Natural killer cell treated with Interleukin-12 subunit alpha and Interleukin-12 subunit beta and Interleukin-15 and Interleukin-18, amount 100 ng/mL, for 72 hours (primary cell): ENCODE results near the gene THEM4. TPM values are rescaled to one million over a fixed set of nuclear protein-coding genes. Genes with fewer than 3 reads are reported as not detected.
A peak's percentile ranks its signal among the peaks of the same experiment; 100 is the strongest.
"Not testable (repeated sequence)": the region's sequence is repeated elsewhere in the genome, so short reads cannot be mapped to it uniquely, and the experiment has no call there.

ENCODE experiments used
- ATAC-seq, 2 donors: fragments of 150-1000 bp; cut with Tn5 transposase in 1 of 2; sonication (Bioruptor Pico), chemical (Tn5 transposase) in 1 of 2; 2 replicates each; pipeline ENCODE4 v1.10.0; 2021
- DNase-seq: peaks from one replicate; pipeline ENCODE4 v3.0.0; 2022; ENCODE audit warnings: low spot score
- H3K27ac Mint-ChIP-seq, 2 donors: 1 replicate in 1 of 2; 2 replicates in 1 of 2; pipeline ENCODE4 v1.8.0; 2022; ENCODE audit warnings: mixed read lengths in 2 of 2, mild to moderate bottlenecking in 1 of 2, moderate library complexity in 1 of 2
- H3K27me3 Mint-ChIP-seq, 2 donors: 1 replicate in 1 of 2; 2 replicates in 1 of 2; pipeline ENCODE4 v1.8.0; 2022; ENCODE audit warnings: mixed read lengths in 2 of 2
- H3K36me3 Mint-ChIP-seq: one replicate; pipeline ENCODE4 v1.8.0; 2022; ENCODE audit warnings: mixed read lengths
- H3K4me1 Mint-ChIP-seq, 2 donors: 1 replicate in 1 of 2; 2 replicates in 1 of 2; pipeline ENCODE4 v1.8.0; 2022; ENCODE audit warnings: low read depth in 2 of 2, mixed read lengths in 2 of 2, mild to moderate bottlenecking in 1 of 2
- H3K4me3 Mint-ChIP-seq: one replicate; pipeline ENCODE4 v1.8.0; 2022; ENCODE audit warnings: mixed read lengths
- H3K9me3 Mint-ChIP-seq: 2 replicates; pipeline ENCODE4 v1.8.0; 2022; ENCODE audit warnings: mixed read lengths
- total RNA-seq, 2 donors: library from RNA; stranded (reverse); gene quantifications; one replicate each; pipeline ENCODE4 v1.2.3, GENCODE V29; 2022

THEM4 gene
- total RNA-seq, 2 donors from 2014 or later = 17.0 to 19.6 TPM

- H3K4me3 Mint-ChIP-seq, H3K27ac Mint-ChIP-seq, ATAC-seq, H3K9me3 Mint-ChIP-seq, H3K27me3 Mint-ChIP-seq, DNase-seq, H3K4me1 Mint-ChIP-seq, H3K36me3 Mint-ChIP-seq: not testable (repeated sequence)
These were observed 36.5 kb downstream of the THEM4 start for GRCh38 chr1:151872776-151873175.

- ATAC-seq = no peak
- no peaks in the 10 kb centered on the region for H3K36me3 Mint-ChIP-seq
These were observed 37.9 kb downstream of the THEM4 start for GRCh38 chr1:151871284-151872030.

GRCh38 chr1:151868486-151868885 is 40.8 kb downstream of the THEM4 start:
- H3K4me3 Mint-ChIP-seq = no peak overlapping the region
- peaks cover 0 to 9% of the 10 kb centered on the region in 2 donors for H3K4me1 Mint-ChIP-seq
- DNase-seq (no peak), ATAC-seq (no peak)
- no peaks in the 10 kb centered on the region for H3K36me3 Mint-ChIP-seq
- no peaks in the 10 kb centered on the region for H3K9me3 Mint-ChIP-seq
- H3K27ac Mint-ChIP-seq = no peak overlapping the region
- H3K27me3 Mint-ChIP-seq = peaks cover 5 to 6% of the 10 kb centered on the region in 2 donors

More at GRCh38 chr1:151871284-151872030, 37.9 kb downstream of the THEM4 start:
- Mint-ChIP-seq H3K9me3 (no peaks in the 10 kb centered on the region), H3K27me3 (peaks cover 0 to 2% of the 10 kb centered on the region in 2 donors), H3K27ac (no peak overlapping the region), H3K4me1 (peaks cover 0 to 9% of the 10 kb centered on the region in 2 donors), H3K4me3 (no peak overlapping the region)
- DNase-seq = no peak

- peak; percentile 20 to 62 for ATAC-seq
- Mint-ChIP-seq H3K9me3 (no peaks in the 10 kb centered on the region), H3K36me3 (no peaks in the 10 kb centered on the region), H3K4me1 (peaks cover 0 to 9% of the 10 kb centered on the region in 2 donors), H3K27me3 (peaks cover 5 to 6% of the 10 kb centered on the region in 2 donors), H3K27ac (peak overlapping the region in 1 of 2 donors; percentile 12), H3K4me3 (peak overlapping the region; percentile 7)
- no peak for DNase-seq
These were observed 41.4 kb downstream of the THEM4 start for GRCh38 chr1:151867765-151868411.

GRCh38 chr1:151867321-151867720 is 42.0 kb downstream of the THEM4 start:
- Mint-ChIP-seq H3K27ac (peak overlapping the region in 1 of 2 donors; percentile 12), H3K36me3 (no peaks in the 10 kb centered on the region), H3K4me1 (peaks cover 0 to 9% of the 10 kb centered on the region in 2 donors), H3K9me3 (no peaks in the 10 kb centered on the region), H3K27me3 (peaks cover 5 to 6% of the 10 kb centered on the region in 2 donors), H3K4me3 (peak overlapping the region; percentile 7)
- ATAC-seq = no peak
- DNase-seq = no peak

GRCh38 chr1:151864411-151864810 is 44.9 kb downstream of the THEM4 start:
- DNase-seq (no peak), ATAC-seq (no peak)
- H3K27me3 Mint-ChIP-seq = peaks cover 5 to 6% of the 10 kb centered on the region in 2 donors
- H3K4me3 Mint-ChIP-seq = no peak overlapping the region
- peaks cover 0 to 9% of the 10 kb centered on the region in 2 donors for H3K4me1 Mint-ChIP-seq
- no peaks in the 10 kb centered on the region for H3K36me3 Mint-ChIP-seq
- no peak overlapping the region for H3K27ac Mint-ChIP-seq
- H3K9me3 Mint-ChIP-seq = no peaks in the 10 kb centered on the region

- Mint-ChIP-seq H3K4me1 (peaks cover 0 to 2% of the 10 kb centered on the region in 2 donors), H3K27me3 (peaks cover 3 to 6% of the 10 kb centered on the region in 2 donors), H3K9me3 (no peaks in the 10 kb centered on the region), H3K36me3 (no peaks in the 10 kb centered on the region), H3K27ac (no peak overlapping the region), H3K4me3 (no peak overlapping the region)
- ATAC-seq (no peak), DNase-seq (no peak)
These were observed 46.7 kb downstream of the THEM4 start for GRCh38 chr1:151862604-151863003.

GRCh38 chr1:151860504-151861187 is 48.7 kb downstream of the THEM4 start:
- ATAC-seq = peak in 1 of 2 donors; percentile 37
- Mint-ChIP-seq H3K27ac (no peak overlapping the region), H3K9me3 (no peaks in the 10 kb centered on the region)

GRCh38 chr1:151859891-151860293 is 49.4 kb downstream of the THEM4 start:
- no peaks in the 10 kb centered on the region for H3K4me1 Mint-ChIP-seq
- no peaks in the 10 kb centered on the region for H3K9me3 Mint-ChIP-seq
- H3K27me3 Mint-ChIP-seq = no peaks in the 10 kb centered on the region
- no peak overlapping the region for H3K4me3 Mint-ChIP-seq
- ATAC-seq (no peak), DNase-seq (no peak)
- no peaks in the 10 kb centered on the region for H3K36me3 Mint-ChIP-seq
- no peak overlapping the region for H3K27ac Mint-ChIP-seq

More at GRCh38 chr1:151860504-151861187, 48.7 kb downstream of the THEM4 start:
- Mint-ChIP-seq H3K27me3 (peaks cover 3 to 6% of the 10 kb centered on the region in 2 donors), H3K4me3 (no peak overlapping the region), H3K4me1 (no peaks in the 10 kb centered on the region), H3K36me3 (no peaks in the 10 kb centered on the region)
- DNase-seq = no peak

- H3K4me3 Mint-ChIP-seq = no peak overlapping the region
- ATAC-seq = no peak
These were observed 50.2 kb downstream of the THEM4 start for GRCh38 chr1:151858886-151859665.

GRCh38 chr1:151858030-151858746 is 51.1 kb downstream of the THEM4 start:
- ATAC-seq (no peak), DNase-seq (no peak)
- H3K4me3 Mint-ChIP-seq = no peak overlapping the region
- H3K9me3 Mint-ChIP-seq = no peaks in the 10 kb centered on the region
- H3K4me1 Mint-ChIP-seq = no peaks in the 10 kb centered on the region
- no peak overlapping the region for H3K27ac Mint-ChIP-seq
- H3K27me3 Mint-ChIP-seq = no peaks in the 10 kb centered on the region
- no peaks in the 10 kb centered on the region for H3K36me3 Mint-ChIP-seq

More at GRCh38 chr1:151858886-151859665, 50.2 kb downstream of the THEM4 start:
- Mint-ChIP-seq H3K27ac (no peak overlapping the region), H3K9me3 (no peaks in the 10 kb centered on the region), H3K36me3 (no peaks in the 10 kb centered on the region), H3K4me1 (no peaks in the 10 kb centered on the region), H3K27me3 (no peaks in the 10 kb centered on the region)
- no peak for DNase-seq

- Mint-ChIP-seq H3K4me1 (no peaks in the 10 kb centered on the region), H3K27me3 (peaks cover 0 to 4% of the 10 kb centered on the region in 2 donors), H3K9me3 (no peaks in the 10 kb centered on the region), H3K27ac (no peak overlapping the region), H3K4me3 (no peak overlapping the region), H3K36me3 (no peaks in the 10 kb centered on the region)
- ATAC-seq = no peak
- no peak for DNase-seq
These were observed 53.4 kb downstream of the THEM4 start for GRCh38 chr1:151855933-151856332.

GRCh38 chr1:151855516-151855915 is 53.8 kb downstream of the THEM4 start:
- DNase-seq = not testable (repeated sequence)

More at GRCh38 chr1:151855516-151855915, 53.8 kb downstream of the THEM4 start:
- H3K4me3 Mint-ChIP-seq, H3K27me3 Mint-ChIP-seq, H3K27ac Mint-ChIP-seq, H3K9me3 Mint-ChIP-seq, ATAC-seq, H3K36me3 Mint-ChIP-seq, H3K4me1 Mint-ChIP-seq: not testable (repeated sequence)
